ENCODE data around the gene RSPH6A. TPM values are rescaled to one million over a fixed set of nuclear protein-coding genes. Genes with fewer than 3 reads are reported as not detected.

RSPH6A gene
- total RNA-seq, 1 experiment from 2014 or later, result not detected

DNA sequence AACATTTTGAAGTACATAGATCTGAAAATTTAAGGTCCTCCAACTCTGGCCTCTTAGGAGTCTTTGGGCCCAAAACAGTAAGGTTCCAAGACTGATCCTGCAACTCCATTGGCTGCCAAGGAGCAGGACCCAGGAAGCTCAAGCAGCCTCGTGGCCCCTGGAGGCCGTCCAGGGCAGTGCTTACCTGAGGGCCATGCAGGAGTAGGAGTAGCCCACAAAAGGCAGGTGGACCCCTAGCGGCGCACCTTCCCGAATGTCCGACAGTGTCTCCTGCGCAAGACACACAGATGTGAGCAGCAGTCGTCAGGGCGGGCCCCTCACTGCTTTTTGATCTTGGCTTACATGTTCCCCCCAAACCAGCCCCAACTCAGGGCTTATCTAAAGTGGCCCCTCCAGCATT is 40.3 kb downstream of the RSPH6A start:
- Histone ChIP-seq H3K36me3 (peaks cover 68% of the 10 kb centered on the region), H3K27me3 (replicated peaks) (no peaks in the 10 kb centered on the region), H3K9me3 (replicated peaks) (no peaks in the 10 kb centered on the region), H3K4me1 (replicated peaks) (peaks cover 12% of the 10 kb centered on the region), H3K4me3 (no peak overlapping the region), H3K27ac (no peak overlapping the region)
- no peak for DNase-seq (ENCODE audit: low read depth in 1 of 2, low spot score in 2 of 2)

DNA sequence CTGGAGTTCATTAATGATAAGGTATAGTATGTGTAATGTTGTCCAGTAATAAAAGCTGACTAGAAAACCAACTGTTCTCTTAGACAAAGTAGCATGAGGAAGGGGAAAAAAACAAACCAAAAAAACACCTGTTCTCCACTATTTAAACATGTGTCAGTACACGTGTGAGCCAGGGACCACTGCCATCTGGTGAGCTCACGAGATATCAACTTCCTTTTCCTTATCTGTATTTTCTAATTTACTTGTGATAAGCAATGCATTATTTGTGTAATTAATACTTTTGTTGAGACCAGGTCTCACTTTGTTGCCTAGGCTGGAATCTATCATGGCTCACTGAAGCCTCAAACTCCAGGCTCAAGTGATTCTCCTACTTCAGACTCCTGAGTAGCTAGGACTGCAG is 41.7 kb downstream of the RSPH6A start:
- Histone ChIP-seq H3K27me3 (replicated peaks) (no peaks in the 10 kb centered on the region), H3K36me3 (peaks cover 59% of the 10 kb centered on the region)
- no peak for DNase-seq (ENCODE audit: low read depth in 1 of 2, low spot score in 2 of 2)

DNA sequence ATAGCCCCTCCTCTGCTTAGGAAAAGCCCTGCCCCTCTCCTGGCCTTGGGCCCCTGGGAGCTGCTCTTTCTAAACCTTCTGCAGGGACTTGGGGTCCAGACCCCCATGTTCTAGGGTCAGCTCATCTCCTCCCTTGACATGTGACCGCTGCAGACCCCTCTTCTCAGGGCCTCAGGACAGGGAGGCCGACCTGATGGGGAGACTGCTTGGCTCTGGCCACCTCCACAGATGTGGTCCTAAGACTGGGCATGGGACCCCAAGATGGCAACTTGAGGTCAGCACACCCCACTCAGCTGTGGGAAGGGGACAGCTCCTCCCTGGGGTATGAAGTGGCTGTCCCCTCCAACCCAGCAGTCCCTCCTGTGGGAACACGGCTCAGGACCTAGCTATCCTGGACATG is 42.2 kb downstream of the RSPH6A start:
- Histone ChIP-seq H3K9me3 (replicated peaks) (0 out of 2 replicates have a peak, but pooled peaks cover 2% of the 10 kb centered on the region), H3K27me3 (replicated peaks) (no peaks in the 10 kb centered on the region), H3K4me1 (replicated peaks) (peaks cover 18% of the 10 kb centered on the region), H3K4me3 (no peak overlapping the region), H3K36me3 (peaks cover 55% of the 10 kb centered on the region), H3K27ac (no peak overlapping the region)
- DNase-seq (ENCODE audit: low read depth in 1 of 2, low spot score in 2 of 2), result no peak

More for the DNA sequence above, 41.7 kb downstream of the RSPH6A start:
- no peak overlapping the region for H3K27ac ChIP-seq
- peaks cover 15% of the 10 kb centered on the region for H3K4me1 ChIP-seq (replicated peaks)
- no peak overlapping the region for H3K4me3 ChIP-seq
- H3K9me3 ChIP-seq (replicated peaks), result 0 out of 2 replicates have a peak, but pooled peaks cover under 1% of the 10 kb centered on the region

DNA sequence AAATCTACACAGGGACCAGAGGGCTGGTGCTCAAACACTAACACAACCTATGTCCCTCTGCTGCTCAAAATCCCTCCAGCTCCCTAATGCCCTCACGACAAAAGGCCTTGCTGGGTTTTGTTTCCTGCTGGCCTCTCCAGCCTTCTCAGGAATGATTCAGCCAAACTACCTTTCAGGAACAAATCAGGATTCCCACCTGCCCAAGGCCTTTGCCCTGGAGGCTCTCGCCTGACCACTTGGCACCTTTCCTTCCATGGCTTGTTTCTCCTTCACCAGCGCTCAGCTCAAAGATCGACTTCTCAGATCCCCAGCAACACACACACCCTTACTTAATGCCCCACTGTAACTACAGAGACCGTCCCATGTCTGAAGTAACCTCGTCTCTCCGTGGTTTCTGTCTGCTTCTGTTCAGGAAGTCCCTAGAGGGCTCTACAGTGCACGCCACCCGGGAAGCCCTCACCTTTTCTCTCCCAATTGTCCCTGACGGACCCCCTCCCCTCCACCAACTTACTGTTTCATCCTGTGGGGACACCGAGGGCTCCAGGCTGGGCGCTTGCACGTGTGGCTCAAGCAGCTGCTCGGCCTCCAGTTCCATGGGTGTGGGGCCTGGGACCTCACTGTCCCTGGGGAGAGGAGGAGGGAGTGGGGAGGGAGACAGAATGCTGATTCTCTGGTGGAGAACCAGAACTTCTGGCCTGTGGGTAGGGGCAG is 42.8 kb downstream of the RSPH6A start:
- H3K27ac ChIP-seq, result no peak overlapping the region
- no peaks in the 10 kb centered on the region for H3K27me3 ChIP-seq (replicated peaks)
- H3K36me3 ChIP-seq, result peaks cover 48% of the 10 kb centered on the region
- no peak overlapping the region for H3K4me3 ChIP-seq
- DNase-seq (ENCODE audit: low read depth in 1 of 2, low spot score in 2 of 2), result peak in 1 of 2 experiments; percentile 44
- 0 out of 2 replicates have a peak, but pooled peaks cover 2% of the 10 kb centered on the region for H3K9me3 ChIP-seq (replicated peaks)
- peaks cover 24% of the 10 kb centered on the region for H3K4me1 ChIP-seq (replicated peaks)

DNA sequence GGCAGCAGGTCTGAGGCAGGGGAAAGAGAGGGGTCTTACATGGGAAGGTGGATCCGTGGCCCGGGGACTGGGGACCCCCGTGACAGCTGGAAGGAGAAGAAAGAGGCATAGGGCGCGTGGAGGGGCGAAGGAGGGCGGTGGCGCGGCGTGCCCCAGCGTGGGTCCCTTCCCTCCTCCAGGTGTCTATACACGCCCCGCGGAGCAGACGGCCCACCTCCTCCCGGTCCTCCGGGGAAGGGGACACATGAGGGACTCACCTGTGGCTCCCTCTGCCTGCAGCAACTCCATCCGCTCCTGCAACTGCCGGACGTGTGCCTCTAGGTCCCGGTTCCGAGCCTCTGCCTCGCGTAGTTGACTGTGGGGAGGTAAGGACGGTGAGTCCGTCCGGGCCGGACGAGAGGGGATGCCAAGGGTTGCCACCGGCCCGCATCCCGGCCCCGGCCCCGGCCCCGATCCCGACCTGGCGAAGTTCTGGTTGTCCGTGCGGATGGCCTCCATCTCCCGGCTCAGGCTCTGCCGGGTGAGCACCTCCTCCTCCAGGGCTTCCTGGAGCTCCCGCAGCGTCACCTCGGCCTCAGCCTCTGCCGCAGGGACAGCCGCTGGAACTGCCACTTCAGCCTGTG is 43.7 kb downstream of the RSPH6A start:
- peak in 1 of 2 experiments; percentile 45 for DNase-seq (ENCODE audit: low read depth in 1 of 2, low spot score in 2 of 2)
- H3K27ac ChIP-seq, result no peak overlapping the region
- H3K4me1 ChIP-seq (replicated peaks), result peaks cover 32% of the 10 kb centered on the region
- H3K27me3 ChIP-seq (replicated peaks), result no peaks in the 10 kb centered on the region
- H3K9me3 ChIP-seq (replicated peaks), result 0 out of 2 replicates have a peak, but pooled peaks cover 2% of the 10 kb centered on the region
- H3K36me3 ChIP-seq, result peaks cover 46% of the 10 kb centered on the region
- H3K4me3 ChIP-seq, result no peak overlapping the region

DNA sequence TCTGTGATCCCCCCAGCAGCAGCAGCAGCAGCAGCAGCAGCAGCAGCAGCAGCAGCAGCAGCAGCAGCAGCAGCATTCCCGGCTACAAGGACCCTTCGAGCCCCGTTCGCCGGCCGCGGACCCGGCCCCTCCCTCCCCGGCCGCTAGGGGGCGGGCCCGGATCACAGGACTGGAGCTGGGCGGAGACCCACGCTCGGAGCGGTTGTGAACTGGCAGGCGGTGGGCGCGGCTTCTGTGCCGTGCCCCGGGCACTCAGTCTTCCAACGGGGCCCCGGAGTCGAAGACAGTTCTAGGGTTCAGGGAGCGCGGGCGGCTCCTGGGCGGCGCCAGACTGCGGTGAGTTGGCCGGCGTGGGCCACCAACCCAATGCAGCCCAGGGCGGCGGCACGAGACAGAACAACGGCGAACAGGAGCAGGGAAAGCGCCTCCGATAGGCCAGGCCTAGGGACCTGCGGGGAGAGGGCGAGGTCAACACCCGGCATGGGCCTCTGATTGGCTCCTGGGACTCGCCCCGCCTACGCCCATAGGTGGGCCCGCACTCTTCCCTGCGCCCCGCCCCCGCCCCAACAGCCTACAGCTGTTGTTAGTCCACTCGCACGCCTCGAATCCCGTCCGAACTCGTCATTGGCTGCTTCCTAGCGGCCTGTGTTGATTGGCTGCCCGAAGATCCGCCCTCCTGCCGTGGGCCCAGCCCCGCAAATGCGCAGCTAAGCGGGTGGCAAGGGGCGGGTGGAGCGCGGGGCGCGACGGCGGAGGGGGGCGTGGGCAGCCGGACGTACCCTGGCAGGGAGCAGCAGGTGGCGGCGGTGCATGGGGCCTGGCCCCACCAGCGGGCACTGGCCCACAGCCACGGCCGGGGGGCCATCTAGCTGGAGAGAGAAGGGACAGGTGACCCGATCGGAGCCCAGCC is 44.7 kb downstream of the RSPH6A start:
- H3K9me3 ChIP-seq (replicated peaks), result 0 out of 2 replicates have a peak, but pooled peaks cover 2% of the 10 kb centered on the region
- peak overlapping the region; percentile 62 for H3K27ac ChIP-seq
- peaks cover 47% of the 10 kb centered on the region for H3K36me3 ChIP-seq
- H3K4me1 ChIP-seq (replicated peaks), result peaks cover 32% of the 10 kb centered on the region
- DNase-seq (ENCODE audit: low read depth in 1 of 2, low spot score in 2 of 2), result peak; percentile 96 to 98
- H3K4me3 ChIP-seq, result peak overlapping the region; percentile 67
- H3K27me3 ChIP-seq (replicated peaks), result no peaks in the 10 kb centered on the region

DNA sequence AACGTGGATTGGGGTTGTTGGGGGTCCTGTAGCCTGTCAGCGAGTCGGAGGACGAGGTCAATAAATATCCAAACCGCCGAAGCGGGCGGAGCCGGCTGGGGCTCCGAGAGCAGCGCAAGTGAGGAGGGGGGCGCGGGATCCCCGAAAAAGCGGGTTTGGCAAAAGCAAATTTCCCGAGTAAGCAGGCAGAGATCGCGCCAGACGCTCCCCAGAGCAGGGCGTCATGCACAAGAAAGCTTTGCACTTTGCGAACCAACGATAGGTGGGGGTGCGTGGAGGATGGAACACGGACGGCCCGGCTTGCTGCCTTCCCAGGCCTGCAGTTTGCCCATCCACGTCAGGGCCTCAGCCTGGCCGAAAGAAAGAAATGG is 45.3 kb downstream of the RSPH6A start:
- Histone ChIP-seq H3K4me1 (replicated peaks) (peaks cover 33% of the 10 kb centered on the region), H3K9me3 (replicated peaks) (0 out of 2 replicates have a peak, but pooled peaks cover 2% of the 10 kb centered on the region), H3K27ac (no peak overlapping the region), H3K36me3 (peaks cover 44% of the 10 kb centered on the region), H3K27me3 (replicated peaks) (no peaks in the 10 kb centered on the region), H3K4me3 (peak overlapping the region; percentile 67)
- peak in 1 of 2 experiments; percentile 54 for DNase-seq (ENCODE audit: low read depth in 1 of 2, low spot score in 2 of 2)

DNA sequence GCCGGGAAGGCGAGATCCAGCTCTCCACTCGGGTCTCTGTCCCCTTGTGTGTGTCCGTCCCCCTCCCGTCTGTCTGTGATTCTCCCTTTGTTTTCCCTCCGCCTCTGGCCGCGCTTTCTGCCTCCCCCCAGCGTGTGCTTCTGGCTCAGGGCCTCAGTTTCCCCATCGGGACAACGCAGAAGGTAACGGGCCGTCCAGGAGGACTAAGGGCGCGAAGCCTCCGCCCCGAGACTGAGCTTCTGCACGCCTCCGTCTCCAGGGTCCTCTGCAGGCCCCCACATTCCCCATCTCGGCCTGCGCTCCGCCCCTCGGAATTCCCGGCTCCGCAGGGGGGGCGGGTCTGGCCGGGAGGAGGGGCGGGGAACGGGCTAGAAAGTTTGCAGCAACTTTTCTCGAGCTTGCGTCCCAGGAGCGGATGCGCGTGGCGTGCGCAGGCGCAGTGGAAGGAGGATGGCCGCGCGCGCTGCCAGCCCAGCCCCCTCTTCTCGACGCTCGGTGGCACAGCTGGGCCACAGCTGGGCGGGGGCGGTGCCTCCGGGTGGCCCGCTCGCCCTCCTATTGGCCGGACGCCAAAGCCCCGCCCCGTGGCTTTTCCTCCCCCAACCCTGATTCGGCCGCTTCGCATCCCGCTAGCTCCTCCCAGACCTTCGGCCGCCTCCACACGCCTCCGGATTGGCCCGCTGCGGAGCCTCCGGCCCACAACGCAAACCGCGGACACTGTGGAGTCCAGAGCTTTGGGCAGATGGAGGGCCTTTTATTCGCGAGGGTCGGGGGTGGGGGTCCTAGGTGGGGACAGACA is 45.9 kb downstream of the RSPH6A start, which contains the start of gene SIX5:
Gene SIX5, minus strand, starts transcription at position 269 of the 799 bp plus-strand sequence. CDS start 408 bp downstream, outside the sequence.
- peak; percentile 99 to 100 for DNase-seq (ENCODE audit: low read depth in 1 of 2, low spot score in 2 of 2)
- H3K27ac ChIP-seq, result peak within 1 kb of the TSS; percentile 46
- H3K4me1 ChIP-seq (replicated peaks), result peaks cover 39% of the 10 kb centered on the region
- H3K4me3 ChIP-seq, result peak within 1 kb of the TSS; percentile 67
- H3K36me3 ChIP-seq, result peaks cover 38% of the 10 kb centered on the region
- H3K9me3 ChIP-seq (replicated peaks), result 0 out of 2 replicates have a peak, but pooled peaks cover 2% of the 10 kb centered on the region
- H3K27me3 ChIP-seq (replicated peaks), result no peaks in the 10 kb centered on the region

DNA sequence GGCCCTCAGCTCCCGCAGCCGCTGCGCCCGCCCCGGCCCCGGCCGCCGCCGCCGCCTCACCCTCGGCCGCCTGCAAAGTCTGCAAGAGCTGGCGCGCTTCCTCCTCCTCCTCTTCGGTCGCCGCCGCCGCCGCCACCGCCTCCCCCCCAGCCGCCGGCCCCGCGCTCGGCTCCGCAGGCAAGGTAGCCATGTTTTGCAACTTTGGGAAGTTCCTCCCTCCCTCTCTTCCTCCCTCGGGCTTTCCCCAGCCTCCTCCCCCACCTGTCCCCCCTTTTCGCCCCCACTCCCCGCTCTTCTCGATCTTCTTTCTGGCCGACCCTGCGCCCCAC is 46.5 kb downstream of the RSPH6A start:
- H3K27ac ChIP-seq, result peak overlapping the region; percentile 46; the same call in 1 of the 2 replicates
- H3K27me3 ChIP-seq (replicated peaks), result no peaks in the 10 kb centered on the region
- peaks cover 37% of the 10 kb centered on the region for H3K36me3 ChIP-seq
- H3K9me3 ChIP-seq (replicated peaks), result 0 out of 2 replicates have a peak, but pooled peaks cover 2% of the 10 kb centered on the region
- peaks cover 42% of the 10 kb centered on the region for H3K4me1 ChIP-seq (replicated peaks)
- DNase-seq (ENCODE audit: low read depth in 1 of 2, low spot score in 2 of 2), result no peak
- peak overlapping the region; percentile 67 for H3K4me3 ChIP-seq

DNA sequence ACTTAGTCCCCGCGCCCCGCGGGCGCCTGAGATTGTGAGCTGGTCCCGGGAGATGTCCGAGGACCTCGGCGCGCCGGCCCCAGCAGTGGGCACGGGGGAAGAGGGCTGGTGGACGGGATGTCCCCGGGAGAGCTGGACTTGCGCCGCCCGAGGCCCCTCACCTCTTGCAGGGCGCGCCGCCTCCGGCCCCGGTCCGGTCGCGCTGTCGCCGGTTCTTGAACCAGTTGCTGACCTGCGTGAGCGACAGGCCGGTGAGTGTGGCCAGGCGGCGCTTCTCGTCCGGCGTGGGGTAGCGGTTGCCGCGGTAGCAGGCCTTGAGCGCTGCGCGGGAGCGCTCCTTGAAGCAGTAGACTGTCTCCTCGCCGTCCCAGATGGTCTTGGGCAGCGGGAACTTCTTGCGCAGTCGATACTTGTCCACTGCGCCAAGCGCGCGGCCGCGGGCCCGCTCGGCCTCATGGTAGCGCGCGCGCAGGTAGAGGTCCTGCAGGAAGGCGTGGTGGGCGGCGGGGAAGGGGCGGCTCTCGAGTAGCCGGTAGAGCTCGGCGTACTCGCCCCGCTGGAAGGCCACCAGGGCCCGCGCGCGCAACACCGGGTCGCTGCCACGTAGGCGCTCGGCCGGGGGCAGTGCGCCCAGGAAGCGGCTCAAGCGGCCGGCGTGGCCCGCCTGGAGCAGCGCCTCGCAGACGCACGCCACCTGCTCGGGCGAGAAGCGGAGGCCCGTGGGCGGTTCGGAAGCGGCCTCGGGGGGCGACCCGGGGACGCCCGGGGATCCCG is 47.0 kb downstream of the RSPH6A start:
- Histone ChIP-seq H3K27me3 (replicated peaks) (no peaks in the 10 kb centered on the region), H3K36me3 (peaks cover 32% of the 10 kb centered on the region), H3K4me3 (peak overlapping the region; percentile 67), H3K9me3 (replicated peaks) (0 out of 2 replicates have a peak, but pooled peaks cover 2% of the 10 kb centered on the region), H3K27ac (peak overlapping the region; percentile 46; the same call in 1 of the 2 replicates), H3K4me1 (replicated peaks) (peaks cover 42% of the 10 kb centered on the region)
- DNase-seq (ENCODE audit: low read depth in 1 of 2, low spot score in 2 of 2), result peak in 1 of 2 experiments; percentile 75

DNA sequence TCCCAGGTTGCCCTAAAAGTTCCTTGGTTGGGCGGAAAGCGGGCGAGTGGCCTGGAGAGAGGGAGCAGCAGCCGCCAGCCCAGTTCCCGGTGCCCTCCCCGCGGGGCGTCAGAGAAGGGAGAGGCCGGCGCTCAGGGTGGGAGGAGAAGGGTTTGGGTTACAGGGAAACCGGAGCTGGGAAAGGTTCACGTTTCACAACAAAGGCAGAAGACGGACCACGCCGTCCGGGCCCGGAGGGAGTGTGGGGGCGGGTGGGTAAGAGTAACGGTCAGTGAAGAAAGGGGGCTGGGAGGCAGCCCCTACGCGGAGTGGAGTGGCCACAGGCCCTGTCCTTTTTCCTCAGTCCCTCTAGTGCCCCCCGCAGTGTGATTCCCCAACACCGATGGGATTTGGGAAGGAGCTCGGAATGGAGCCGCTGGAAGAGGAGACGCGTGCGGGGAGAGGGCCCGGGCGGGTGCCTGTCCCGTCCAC is 47.7 kb downstream of the RSPH6A start:
- Histone ChIP-seq H3K9me3 (replicated peaks) (0 out of 2 replicates have a peak, but pooled peaks cover 2% of the 10 kb centered on the region), H3K4me3 (peak overlapping the region; percentile 67), H3K4me1 (replicated peaks) (peaks cover 42% of the 10 kb centered on the region), H3K27ac (peak overlapping the region; percentile 46; the same call in 1 of the 2 replicates), H3K27me3 (replicated peaks) (no peaks in the 10 kb centered on the region), H3K36me3 (peaks cover 26% of the 10 kb centered on the region)
- DNase-seq (ENCODE audit: low read depth in 1 of 2, low spot score in 2 of 2), result peak; percentile 57 to 77

DNA sequence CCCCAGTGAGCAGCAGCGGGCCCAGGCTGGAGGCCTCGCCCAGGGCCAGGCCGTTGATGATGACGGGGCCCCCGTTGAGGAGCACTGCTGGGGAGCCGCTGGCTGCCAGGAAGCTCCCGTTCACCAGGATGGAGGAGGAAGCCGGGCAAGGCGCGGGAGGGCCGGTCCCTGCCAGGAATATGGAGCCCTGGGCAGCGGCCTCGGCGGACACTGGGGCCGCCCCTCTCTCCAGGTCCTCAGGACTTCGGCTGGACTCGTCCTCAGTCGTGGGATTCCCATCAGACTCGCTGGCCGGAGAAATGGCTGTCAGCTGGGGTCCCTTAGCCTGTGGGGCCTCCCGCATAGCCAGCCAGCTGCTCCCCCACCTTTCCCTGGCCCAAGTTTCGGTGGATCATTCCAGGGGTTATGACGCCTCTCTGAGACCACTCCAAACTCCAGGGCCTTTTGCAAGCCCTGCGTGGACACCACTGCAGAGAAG is 48.2 kb downstream of the RSPH6A start:
- Histone ChIP-seq H3K36me3 (peaks cover 20% of the 10 kb centered on the region), H3K27ac (peak overlapping the region; percentile 46; the same call in 1 of the 2 replicates), H3K27me3 (replicated peaks) (no peaks in the 10 kb centered on the region), H3K9me3 (replicated peaks) (0 out of 2 replicates have a peak, but pooled peaks cover 2% of the 10 kb centered on the region), H3K4me3 (peak overlapping the region; percentile 67), H3K4me1 (replicated peaks) (peaks cover 42% of the 10 kb centered on the region)
- DNase-seq (ENCODE audit: low read depth in 1 of 2, low spot score in 2 of 2), result no peak

All from SJSA1 (cell line).